Spleen (tissue), 13 donors: ENCODE data around the gene HMCN2. TPM values are rescaled to one million over a fixed set of nuclear protein-coding genes. Genes with fewer than 3 reads are reported as not detected.

ENCODE experiments used
- DNase-seq: peaks from one replicate; pipeline ENCODE4 v3.0.0-alpha.2; 2020
- H3K27ac ChIP-seq, 8 donors: fragments of 200-600 bp; sonication (generic) in 7 of 8; 1 replicate in 4 of 8; 2 replicates in 4 of 8; pipeline versions ENCODE4 v1.5.0 to v1.8.0; 2016 to 2021; ENCODE audit warnings: inconsistent platforms in 4 of 8, mild to moderate bottlenecking in 4 of 8, moderate library complexity in 1 of 8
- H3K27me3 ChIP-seq, 7 donors: fragments of 200-600 bp; sonication (generic) in 6 of 7; replicated peaks in 1 of 7; 1 replicate in 4 of 7; 2 replicates in 3 of 7; pipeline versions ENCODE4 v1.5.0 to v1.8.0; 2016 to 2021; ENCODE audit warnings: inconsistent platforms in 3 of 7, mild to moderate bottlenecking in 1 of 7
- H3K36me3 ChIP-seq, 6 donors: fragments of 200-600 bp; sonication (generic) in 5 of 6; 1 replicate in 4 of 6; 2 replicates in 2 of 6; pipeline versions ENCODE4 v1.5.0 to v1.8.0; 2016 to 2021; ENCODE audit warnings: inconsistent platforms in 2 of 6
- H3K4me1 ChIP-seq, 6 donors: fragments of 200-600 bp; sonication (generic) in 5 of 6; 1 replicate in 3 of 6; 2 replicates in 3 of 6; pipeline versions ENCODE4 v1.5.0 to v1.8.0; 2016 to 2021; ENCODE audit warnings: inconsistent platforms in 3 of 6
- H3K4me3 ChIP-seq, 8 donors: fragments of 200-600 bp; sonication (generic) in 7 of 8; 1 replicate in 4 of 8; 2 replicates in 4 of 8; pipeline versions ENCODE4 v1.5.0 to v1.8.0; 2016 to 2021; ENCODE audit warnings: inconsistent platforms in 4 of 8, mild to moderate bottlenecking in 4 of 8, moderate library complexity in 2 of 8
- H3K9me3 ChIP-seq, 8 donors: fragments of 200-600 bp; sonication (generic) in 7 of 8; 1 replicate in 4 of 8; 2 replicates in 4 of 8; pipeline versions ENCODE4 v1.5.0 to v1.8.0; 2016 to 2021; ENCODE audit warnings: inconsistent platforms in 4 of 8
- CTCF ChIP-seq, 11 experiments: fragments of 200-600 bp in 7 of 11; fragments of 450-650 bp in 4 of 11; sonication (generic) in 4 of 11; IDR thresholded peaks in 8 of 11; conservative IDR thresholded peaks in 3 of 11; 1 replicate in 7 of 11; 2 replicates in 4 of 11; pipeline versions ENCODE4 v1.4.0 to v1.8.0; 2016 to 2021; ENCODE audit warnings: antibody characterized with exemption in 11 of 11, inconsistent platforms in 4 of 11, mild to moderate bottlenecking in 1 of 11
- POLR2A ChIP-seq, 3 donors: fragments of 450-650 bp; IDR thresholded peaks; one replicate each; pipeline ENCODE4 v1.5.1; 2017; ENCODE audit warnings: antibody characterized with exemption in 3 of 3, mild to moderate bottlenecking in 1 of 3
- POLR2AphosphoS5 ChIP-seq, 3 donors: sonication (generic); formaldehyde crosslinking; IDR thresholded peaks; one replicate each; pipeline ENCODE4 v1.5.1; 2017; ENCODE audit warnings: antibody characterized with exemption in 3 of 3
- WGBS, 5 donors: extraction: QIAGEN DNeasy Blood & Tissue Kit in 3 of 5; methylation state at CpG; one replicate each; pipeline versions ENCODE4 v1.1.5 to v1.1.7; 2013 to 2018; 5-methylcytosine and 5-hydroxymethylcytosine counted together
- intact Hi-C: fragments of 100-400 bp; cut with DNase I; formaldehyde crosslinking; loops from one replicate; pipeline ENCODE4 v1.15.0; 2023; ENCODE audit warnings: low total_unique reads
- long read RNA-seq, 2 donors: transcript quantifications; one replicate each; lab custom pipeline, GENCODE V29; 2026
- polyA plus RNA-seq, 3 donors: library from polyadenylated mRNA; stranded (reverse); fragments of 200-250 nt; gene quantifications; one replicate each; pipeline ENCODE4 v1.2.1, GENCODE V29; 2013
- total RNA-seq, 7 donors: library from RNA; depleted of rRNA in 3 of 7; stranded (reverse); fragments of >200 nt in 3 of 7; fragmentation: NEBNext Ultra II Directional in 4 of 7; extraction: Animal tissue kit (Norgen Biotek cat#: 25700) in 4 of 7; gene quantifications; one replicate each; pipeline versions ENCODE4 v1.1.0 to v1.2.1, GENCODE V29; 2016 to 2021
- donor health status: healthy with polysubstance abuse.
- donor health status: DM: no; HTN: no; CAD: no; lungs with moderate emphysema.
- donor health status: DM: no; HTN: no; CAD: no.
- donor health status: Bipolar disorder and iron deficiency.
- donor health status: healthy.
- donor health status: DM: no; HTN: no; CAD: no.
- donor health status: DM: yes; HTN: yes; CAD: no.

The HMCN2 gene
- total RNA-seq (1 to 10 TPM in 2 of 7 donors, under 1 TPM in 5; 0.09 to 1.9 (median 0.67) TPM), polyA plus RNA-seq (1 to 10 TPM in 2 of 3 donors, under 1 TPM in 1; 0.39 to 1.7 (median 1.4) TPM)
- long read RNA-seq, donor 1: 0 reads
- long read RNA-seq, donor 2: 0 reads

GRCh38 chr9:130265431-130266235 lies at the start of gene HMCN2:
TSS of gene HMCN2 (plus strand) at chr9:130265760. CDS start at chr9:130265879, 119 bp downstream.
- H3K36me3 ChIP-seq: no peaks in the 10 kb centered on the region
- WGBS, 5 donors: 2 to 7% (median 4%) methylated on average over 6 to 88 of the region's 89 CpGs
- peaks cover 0 to 17% (median 13%) of the 10 kb centered on the region in 6 donors for H3K4me1 ChIP-seq
- no peaks in the 10 kb centered on the region for H3K9me3 ChIP-seq
- H3K4me3 ChIP-seq: peak within 1 kb of the TSS in 3 of 8 donors; percentile 10 to 35 (median 10)
- H3K27me3 ChIP-seq: peaks cover 4 to 97% (median 71%) of the 10 kb centered on the region in 7 donors
- peak; percentile 47 for DNase-seq
- TF ChIP-seq POLR2A (IDR thresholded peaks at IDR 0.05): no peak
- no peak for TF ChIP-seq CTCF (IDR thresholded peaks at IDR 0.05 in 8 of 11, conservative IDR thresholded peaks at IDR 0.05 in 3 of 11)
- TF ChIP-seq POLR2AphosphoS5 (IDR thresholded peaks at IDR 0.05): no peak
- H3K27ac ChIP-seq: no peak within 1 kb of the TSS
- intact Hi-C loops: no loop called here

DNA sequence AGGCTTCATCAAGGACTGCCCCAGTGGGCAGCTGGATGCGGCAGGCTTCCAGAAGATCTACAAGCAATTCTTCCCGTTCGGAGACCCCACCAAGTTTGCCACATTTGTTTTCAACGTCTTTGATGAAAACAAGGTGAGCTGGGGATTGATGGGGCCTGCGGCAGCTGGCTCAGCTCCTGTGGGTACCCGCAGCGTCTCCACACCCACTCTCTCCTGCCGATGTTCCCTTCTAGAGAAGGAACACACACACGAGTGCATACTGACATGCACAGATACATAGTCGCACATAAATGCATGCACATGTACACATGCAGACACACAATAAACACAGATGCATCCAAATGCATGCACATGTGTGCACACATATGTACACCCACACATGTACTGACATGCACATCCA lies 47.7 kb upstream of the HMCN2 start:
- TF ChIP-seq CTCF (IDR thresholded peaks at IDR 0.05 in 8 of 11, conservative IDR thresholded peaks at IDR 0.05 in 3 of 11): no peak
- TF ChIP-seq POLR2A (IDR thresholded peaks at IDR 0.05): no peak
- TF ChIP-seq POLR2AphosphoS5 (IDR thresholded peaks at IDR 0.05): no peak
- 85 to 97% (median 92%) methylated on average over 9 to 10 of the region's 10 CpGs for WGBS, 5 donors
- intact Hi-C loops: no loop called here

GRCh38 chr9:130219661-130220096 lies 45.9 kb upstream of the HMCN2 start:
- H3K4me3 ChIP-seq: no peak overlapping the region
- no peak for DNase-seq
- no peaks in the 10 kb centered on the region for H3K4me1 ChIP-seq
- intact Hi-C loops: no loop called here
- H3K9me3 ChIP-seq: no peaks in the 10 kb centered on the region
- H3K27ac ChIP-seq: no peak overlapping the region
- TF ChIP-seq POLR2AphosphoS5 (IDR thresholded peaks at IDR 0.05): no peak
- no peak for TF ChIP-seq CTCF (IDR thresholded peaks at IDR 0.05 in 8 of 11, conservative IDR thresholded peaks at IDR 0.05 in 3 of 11)
- no peak for TF ChIP-seq POLR2A (IDR thresholded peaks at IDR 0.05)
- 73 to 91% (median 81%) methylated on average over 4 to 16 of the region's 16 CpGs for WGBS, 5 donors
- H3K27me3 ChIP-seq: peaks cover 0 to 4% (median 0%) of the 10 kb centered on the region in 7 donors
- H3K36me3 ChIP-seq: no peaks in the 10 kb centered on the region

More for the DNA sequence above, 47.7 kb upstream of the HMCN2 start:
- no peak for DNase-seq
- Histone ChIP-seq H3K9me3 (no peaks in the 10 kb centered on the region), H3K27ac (no peak overlapping the region), H3K4me3 (no peak overlapping the region), H3K4me1 (no peaks in the 10 kb centered on the region), H3K27me3 (peaks cover 0 to 7% (median 0%) of the 10 kb centered on the region in 7 donors), H3K36me3 (no peaks in the 10 kb centered on the region)

DNA sequence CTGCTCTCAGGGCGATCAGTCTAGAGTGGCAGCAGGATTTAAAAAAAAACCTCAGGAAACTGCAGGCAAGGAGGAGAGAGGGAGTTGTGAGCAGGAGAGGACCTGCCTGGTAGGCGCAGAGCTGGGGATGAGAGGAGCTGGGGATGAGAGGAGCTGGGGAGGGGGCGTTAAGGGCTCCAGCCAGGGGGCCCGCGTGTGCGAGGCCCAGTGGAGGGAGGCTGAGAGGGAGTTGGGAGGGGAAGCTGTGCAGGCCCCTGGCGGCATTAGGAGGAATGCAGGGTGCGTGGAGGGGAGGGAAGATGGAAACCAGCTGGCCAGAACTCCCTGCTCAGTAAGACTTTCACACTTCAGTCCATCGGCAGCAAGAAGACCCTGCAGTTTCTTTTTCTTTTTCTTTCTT lies 45.2 kb upstream of the HMCN2 start:
- Histone ChIP-seq H3K27ac (no peak overlapping the region), H3K9me3 (no peaks in the 10 kb centered on the region), H3K27me3 (peaks cover 0 to 4% (median 0%) of the 10 kb centered on the region in 7 donors), H3K4me3 (no peak overlapping the region), H3K36me3 (no peaks in the 10 kb centered on the region), H3K4me1 (no peaks in the 10 kb centered on the region)
- intact Hi-C loops: no loop called here
- no peak for DNase-seq
- WGBS, 5 donors: 54 to 61% (median 57%) methylated on average over 9 of the region's 9 CpGs
- TF ChIP-seq POLR2A (IDR thresholded peaks at IDR 0.05) (no peak), CTCF (IDR thresholded peaks at IDR 0.05 in 8 of 11, conservative IDR thresholded peaks at IDR 0.05 in 3 of 11) (no peak), POLR2AphosphoS5 (IDR thresholded peaks at IDR 0.05) (no peak)
